Natural killer cell (primary cell): ENCODE measurements around the gene STRN3. TPM values are rescaled to one million over a fixed set of nuclear protein-coding genes. Genes with fewer than 3 reads are reported as not detected.

Source experiments
- ATAC-seq, 3 donors: fragments of 150-1000 bp in 2 of 3; fragments of 200-7000 bp in 1 of 3; cut with Tn5 transposase; 1 replicate in 1 of 3; 2 replicates in 2 of 3; pipeline ENCODE4 v1.10.0; 2021; ENCODE audit warnings: mild to moderate bottlenecking in 2 of 3, moderate library complexity in 2 of 3
- DNase-seq, 2 donors: peaks; one replicate each; pipeline versions ENCODE4 v3.0.0 to v3.0.0-alpha.2; 2013 to 2021; ENCODE audit warnings: mixed read lengths in 1 of 2
- H3K27ac ChIP-seq: one replicate; pipeline ENCODE4 v1.5.1; 2013; ENCODE audit warnings: mild to moderate bottlenecking, low read length
- H3K27me3 ChIP-seq: one replicate; pipeline ENCODE4 v1.6.1; 2013; ENCODE audit warnings: low read length; ENCODE audit not compliant: control insufficient read depth, insufficient read depth
- H3K36me3 ChIP-seq: one replicate; pipeline ENCODE4 v1.6.1; 2013; ENCODE audit warnings: low read length; ENCODE audit not compliant: control insufficient read depth, insufficient read depth
- H3K4me1 ChIP-seq: one replicate; pipeline ENCODE4 v1.6.1; 2013; ENCODE audit warnings: low read length; ENCODE audit not compliant: control insufficient read depth, insufficient read depth
- H3K4me3 ChIP-seq: one replicate; pipeline ENCODE4 v1.5.1; 2013; ENCODE audit warnings: low read length
- H3K9me3 ChIP-seq: one replicate; pipeline ENCODE4 v1.6.1; 2013; ENCODE audit warnings: low read length; ENCODE audit not compliant: control insufficient read depth, insufficient read depth
- H3K27ac Mint-ChIP-seq, 2 donors: one replicate each; pipeline ENCODE4 v1.8.0; 2022; ENCODE audit warnings: mild to moderate bottlenecking in 2 of 2, mixed read lengths in 2 of 2, moderate library complexity in 1 of 2
- H3K27me3 Mint-ChIP-seq, 2 donors: one replicate each; pipeline ENCODE4 v1.8.0; 2022; ENCODE audit warnings: low read depth in 2 of 2, mixed read lengths in 2 of 2
- H3K36me3 Mint-ChIP-seq: one replicate; pipeline ENCODE4 v1.8.0; 2022; ENCODE audit warnings: mixed read lengths
- H3K4me1 Mint-ChIP-seq, 2 donors: one replicate each; pipeline ENCODE4 v1.8.0; 2022; ENCODE audit warnings: mixed read lengths in 2 of 2
- H3K4me3 Mint-ChIP-seq: one replicate; pipeline ENCODE4 v1.8.0; 2022; ENCODE audit warnings: mild to moderate bottlenecking, moderate library complexity, mixed read lengths
- H3K9me3 Mint-ChIP-seq, 2 donors: one replicate each; pipeline ENCODE4 v1.8.0; 2022; ENCODE audit warnings: mixed read lengths in 2 of 2
- CTCF ChIP-seq: fragments of 200-600 bp; IDR thresholded peaks from one replicate; pipeline ENCODE4 v1.8.0; 2022; ENCODE audit warnings: antibody characterized with exemption
- WGBS: methylation state at CpG from one replicate; pipeline ENCODE4 v1.1.7; 2013; ENCODE audit warnings: missing lambda C conversion rate; ENCODE audit not compliant: insufficient coverage; 5-methylcytosine and 5-hydroxymethylcytosine counted together
- intact Hi-C: fragments of 100-400 bp; cut with micrococcal nuclease; formaldehyde crosslinking; loops from one replicate; pipeline ENCODE4 v1.14.2; 2022
- total RNA-seq, 4 donors: library from RNA; stranded (reverse); fragments of 120-200 nt in 1 of 4; gene quantifications; one replicate each; pipeline versions ENCODE4 v1.2.3 to v1.2.4, GENCODE V29; 2013 to 2022

Gene STRN3
- total RNA-seq, 3 donors from 2014 or later (not counting 1 experiment from before 2014, with no cell fraction given): 19.5 to 34.2 (median 31.1) TPM

DNA sequence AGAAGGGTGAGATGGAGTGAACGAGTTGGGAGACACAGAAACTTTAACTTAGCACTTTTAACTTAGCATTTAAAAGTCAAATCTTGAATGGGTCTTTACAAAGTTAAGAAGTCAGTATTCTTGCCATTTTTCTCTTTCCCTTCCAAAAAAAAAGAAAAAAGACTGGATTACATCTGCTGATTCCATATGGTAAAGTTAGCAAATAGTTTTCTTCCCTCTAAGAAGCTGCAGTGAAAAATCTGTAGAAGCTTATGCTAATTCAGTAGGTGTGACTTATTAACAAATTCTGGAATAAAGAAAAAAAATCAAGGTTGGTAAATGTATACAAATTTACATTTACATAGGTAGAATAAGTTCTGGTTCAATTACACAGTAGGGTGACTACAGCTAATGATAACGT is 100.9 kb downstream of the STRN3 start:
- Mint-ChIP-seq H3K27ac (no peak overlapping the region), H3K4me1 (peaks cover 7 to 24% of the 10 kb centered on the region in 2 donors), H3K27me3 (no peaks in the 10 kb centered on the region), H3K4me3 (no peak overlapping the region), H3K36me3 (no peaks in the 10 kb centered on the region), H3K9me3 (no peaks in the 10 kb centered on the region)
- ATAC-seq (no peak), DNase-seq (no peak)
- peaks cover 12% of the 10 kb centered on the region for H3K36me3 ChIP-seq
- H3K4me3 ChIP-seq: no peak overlapping the region
- intact Hi-C loops: no loop called here
- H3K27me3 ChIP-seq: no peaks in the 10 kb centered on the region
- no CpG with 5 or more reads among the region's 2 CpGs for WGBS
- no peak overlapping the region for H3K27ac ChIP-seq
- no peaks in the 10 kb centered on the region for H3K9me3 ChIP-seq
- no peaks in the 10 kb centered on the region for H3K4me1 ChIP-seq
- no peak for TF ChIP-seq CTCF

- Histone ChIP-seq H3K27me3 (no peaks in the 10 kb centered on the region), H3K9me3 (no peaks in the 10 kb centered on the region), H3K4me3 (no peak overlapping the region), H3K27ac (no peak overlapping the region), H3K36me3 (peaks cover 12% of the 10 kb centered on the region), H3K4me1 (no peaks in the 10 kb centered on the region)
- 98% methylated on average over 2 of the region's 2 CpGs for WGBS
- DNase-seq (no peak), ATAC-seq (no peak)
- H3K4me3 Mint-ChIP-seq: no peak overlapping the region
- intact Hi-C loops: no loop called here
- H3K27ac Mint-ChIP-seq: no peak overlapping the region
- no peak for TF ChIP-seq CTCF
- no peaks in the 10 kb centered on the region for H3K27me3 Mint-ChIP-seq
- H3K36me3 Mint-ChIP-seq: no peaks in the 10 kb centered on the region
- H3K4me1 Mint-ChIP-seq: peaks cover 0 to 11% of the 10 kb centered on the region in 2 donors
- H3K9me3 Mint-ChIP-seq: no peaks in the 10 kb centered on the region
These were observed 104.4 kb downstream of the STRN3 start for GRCh38 chr14:30921788-30922187.

DNA sequence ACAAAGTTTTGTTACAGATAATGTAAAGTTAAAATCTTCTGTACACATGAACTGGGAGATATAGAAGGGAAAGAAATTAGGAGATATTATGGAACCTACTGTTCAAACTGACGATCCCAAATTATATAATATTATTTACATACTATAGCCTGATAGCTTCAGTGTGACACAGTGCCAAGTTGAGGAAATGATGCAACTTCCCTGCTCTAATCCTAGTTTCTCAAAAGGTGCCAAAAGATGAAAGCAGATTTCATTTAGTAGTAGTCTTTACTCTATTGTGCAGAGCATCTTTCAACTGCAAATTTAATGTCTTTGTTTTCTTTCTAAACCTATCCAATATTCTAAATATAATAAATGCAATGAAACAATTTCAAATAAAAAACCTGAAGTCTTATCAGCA is 104.9 kb downstream of the STRN3 start:
- Histone ChIP-seq H3K27ac (no peak overlapping the region), H3K27me3 (no peaks in the 10 kb centered on the region), H3K9me3 (no peaks in the 10 kb centered on the region), H3K4me1 (no peaks in the 10 kb centered on the region), H3K4me3 (no peak overlapping the region), H3K36me3 (peaks cover 12% of the 10 kb centered on the region)
- intact Hi-C loops: no loop called here
- no peak for DNase-seq
- Mint-ChIP-seq H3K9me3 (no peaks in the 10 kb centered on the region), H3K36me3 (no peaks in the 10 kb centered on the region), H3K4me3 (no peak overlapping the region), H3K27ac (peak overlapping the region in 1 of 2 donors; percentile 57), H3K27me3 (no peaks in the 10 kb centered on the region), H3K4me1 (peaks cover 0 to 11% of the 10 kb centered on the region in 2 donors)
- TF ChIP-seq CTCF: no peak
- WGBS: no CpG with 5 or more reads among the region's 1 CpG
- no peak for ATAC-seq

GRCh38 chr14:30915596-30915995 is 110.6 kb downstream of the STRN3 start:
- ATAC-seq: no peak
- Histone ChIP-seq H3K4me1 (no peaks in the 10 kb centered on the region), H3K4me3 (no peak overlapping the region), H3K27ac (no peak overlapping the region), H3K36me3 (peaks cover 14% of the 10 kb centered on the region), H3K27me3 (no peaks in the 10 kb centered on the region), H3K9me3 (no peaks in the 10 kb centered on the region)
- Mint-ChIP-seq H3K4me1 (peaks cover 0 to 4% of the 10 kb centered on the region in 2 donors), H3K27me3 (no peaks in the 10 kb centered on the region), H3K9me3 (no peaks in the 10 kb centered on the region), H3K36me3 (no peaks in the 10 kb centered on the region), H3K27ac (no peak overlapping the region), H3K4me3 (no peak overlapping the region)
- WGBS: no CpG with 5 or more reads among the region's 2 CpGs
- DNase-seq: no peak
- intact Hi-C loops: no loop called here
- no peak for TF ChIP-seq CTCF
